K562 (cell line): Measurements from ENCODE around the gene MRPL4. TPM values are rescaled to one million over a fixed set of nuclear protein-coding genes. Genes with fewer than 3 reads are reported as not detected.

Experiments used
- HDAC3 ChIP-seq: fragments of 450-650 bp; IDR thresholded peaks from 2 replicates; pipeline ENCODE4 v1.6.1; 2018; ENCODE audit warnings: borderline replicate concordance, mild to moderate bottlenecking, moderate library complexity; ENCODE audit not compliant: partially characterized antibody
- HDAC6 ChIP-seq: IDR thresholded peaks from 2 replicates; pipeline ENCODE4 v1.6.1; 2012; ENCODE audit warnings: low read depth, mild to moderate bottlenecking, control low read depth, inconsistent platforms, low read length, moderate library complexity
- IFI16 ChIP-seq: fragments of 250-450 bp; sonication (Bioruptor Pico); IDR thresholded peaks from 2 replicates; pipeline ENCODE4 v2.1.2; 2022; ENCODE audit warnings: mild to moderate bottlenecking, inconsistent platforms
- MYBL2 ChIP-seq, 2 experiments: fragments of 450-650 bp in 1 of 2; sonication (generic) in 1 of 2; formaldehyde crosslinking in 1 of 2; IDR thresholded peaks; 2 replicates each; pipeline versions ENCODE4 v1.6.1 to v1.8.1; 2017 to 2022; ENCODE audit warnings: borderline replicate concordance in 1 of 2, inconsistent platforms in 1 of 2, low read depth in 1 of 2, mild to moderate bottlenecking in 1 of 2, missing genetic modification reagents in 1 of 2, moderate library complexity in 1 of 2
- NCOA2 ChIP-seq, 2 experiments: fragments of 450-650 bp; IDR thresholded peaks; 2 replicates each; pipeline ENCODE4 v1.6.1; 2018; ENCODE audit warnings: mild to moderate bottlenecking in 2 of 2, moderate library complexity in 1 of 2; ENCODE audit not compliant: partially characterized antibody in 2 of 2
- RBM34 ChIP-seq: fragments of 200-400 bp; formaldehyde crosslinking; IDR thresholded peaks from 2 replicates; pipeline ENCODE4 v1.6.1; 2018; ENCODE audit warnings: low read length, borderline replicate concordance; ENCODE audit not compliant: insufficient read depth
- SLC30A9 ChIP-seq: fragments of 250-450 bp; sonication (Bioruptor Pico); IDR thresholded peaks from 2 replicates; pipeline ENCODE4 v1.8.0; 2022; ENCODE audit warnings: mild to moderate bottlenecking, moderate library complexity
- STAG1 ChIP-seq: sonication (generic); formaldehyde crosslinking; IDR thresholded peaks from 2 replicates; pipeline ENCODE4 v1.5.0; 2020; ENCODE audit warnings: missing genetic modification reagents, borderline replicate concordance
- TCF7 ChIP-seq: sonication (generic); IDR thresholded peaks from 2 replicates; pipeline ENCODE4 v1.6.1; 2016; ENCODE audit warnings: antibody characterized with exemption, borderline replicate concordance
- polyA plus RNA-seq, 8 experiments: library from polyadenylated mRNA; depleted of rRNA in 4 of 8; stranded (reverse) in 5 of 8; unstranded in 3 of 8; fragments of >200 nt; fragmentation: Nextera tagmentation in 2 of 8; fragmentation: Illumina TruSeq in 1 of 8; extraction: Ambion mirVana in 2 of 8; extraction: Trizol in 1 of 8; gene quantifications; 2 replicates each; pipeline versions ENCODE4 v1.2.1 to v1.2.3, GENCODE V29; 2011 to 2014; ENCODE audit warnings: inconsistent platforms in 1 of 8, missing spikeins in 1 of 8
- total RNA-seq, 7 experiments: library from RNA; depleted of rRNA in 6 of 7; stranded (reverse); fragments of >200 nt in 6 of 7; fragmentation: Illumina TruSeq in 2 of 7; extraction: Trizol in 2 of 7; gene quantifications; 2 replicates each; pipeline versions ENCODE4 v1.2.1 to v1.2.3, GENCODE V29; 2011 to 2021; ENCODE audit warnings: low replicate concordance in 1 of 7
- TF ChIP-seq, protein P1 (sequence below): sonication (generic); IDR thresholded peaks from 2 replicates; pipeline ENCODE4 v1.6.1; 2016
- TF ChIP-seq, protein P2 (sequence below): sonication (generic); formaldehyde crosslinking; IDR thresholded peaks from 2 replicates; pipeline ENCODE4 v1.8.1; 2023; ENCODE audit warnings: missing genetic modification reagents, mild to moderate bottlenecking, borderline replicate concordance
- TF ChIP-seq, protein P3 (sequence below), 2 experiments: IDR thresholded peaks in 1 of 2; conservative IDR thresholded peaks in 1 of 2; 2 replicates each; pipeline ENCODE4 v1.6.1; 2016; ENCODE audit warnings: low read depth in 2 of 2, mild to moderate bottlenecking in 1 of 2, missing compliant biosample characterization in 1 of 2, missing genetic modification characterization in 1 of 2, moderate library complexity in 1 of 2
- TF ChIP-seq, protein P4 (sequence below): fragments of 450-650 bp; formaldehyde crosslinking; IDR thresholded peaks from 2 replicates; pipeline ENCODE4 v1.4.0; 2022; ENCODE audit warnings: mild to moderate bottlenecking, moderate library complexity
- TF ChIP-seq, protein P5 (sequence below): sonication (generic); formaldehyde crosslinking; IDR thresholded peaks from 2 replicates; pipeline ENCODE4 v1.8.0; 2022; ENCODE audit warnings: mild to moderate bottlenecking, missing genetic modification reagents

The MRPL4 gene
- total and polyA plus RNA-seq, 9 of the 15 experiments (the other 6 are each of a cell fraction or from before 2014, with no cell fraction given) = 1.4 to 239 (median 64.9) TPM

DNA sequence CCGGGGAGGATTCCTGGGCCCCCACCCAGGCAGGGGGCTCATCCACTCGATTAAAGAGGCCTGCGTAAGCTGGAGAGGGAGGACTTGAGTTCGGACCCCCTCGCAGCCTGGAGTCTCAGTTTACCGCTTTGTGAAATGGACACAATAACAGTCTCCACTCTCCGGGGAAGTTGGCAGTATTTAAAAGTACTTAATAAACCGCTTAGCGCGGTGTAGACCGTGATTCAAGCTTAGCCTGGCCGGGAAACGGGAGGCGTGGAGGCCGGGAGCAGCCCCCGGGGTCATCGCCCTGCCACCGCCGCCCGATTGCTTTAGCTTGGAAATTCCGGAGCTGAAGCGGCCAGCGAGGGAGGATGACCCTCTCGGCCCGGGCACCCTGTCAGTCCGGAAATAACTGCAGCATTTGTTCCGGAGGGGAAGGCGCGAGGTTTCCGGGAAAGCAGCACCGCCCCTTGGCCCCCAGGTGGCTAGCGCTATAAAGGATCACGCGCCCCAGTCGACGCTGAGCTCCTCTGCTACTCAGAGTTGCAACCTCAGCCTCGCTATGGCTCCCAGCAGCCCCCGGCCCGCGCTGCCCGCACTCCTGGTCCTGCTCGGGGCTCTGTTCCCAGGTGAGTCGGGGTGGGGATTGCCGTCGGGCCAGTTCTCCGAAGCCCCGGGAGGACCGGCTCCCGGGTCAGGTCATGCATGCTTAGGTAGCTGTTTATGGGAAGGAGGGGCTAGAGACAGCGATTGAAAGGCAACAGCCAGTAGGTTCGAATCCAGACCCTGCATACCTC is 18.8 kb downstream of the MRPL4 start, which contains the start of gene ICAM1 (continued):
- TF ChIP-seq NCOA2 (IDR thresholded peaks at IDR 0.05; ENCODE audit: partially characterized antibody in 2 of 2) (no peak), HDAC6 (no peak), STAG1 (no peak), HDAC3 (no peak), MYBL2 (IDR thresholded peaks at IDR 0.05; ENCODE audit: low read depth) (no peak), MYBL2 (CRISPR knock-in tag; IDR thresholded peaks at IDR 0.05; ENCODE audit: borderline replicate concordance) (no peak), IFI16 (CRISPR knock-in tag) (no peak), SLC30A9 (CRISPR knock-in tag) (no peak), TCF7 (no peak), RBM34 (no peak)
- TF ChIP-seq, protein P1, sequence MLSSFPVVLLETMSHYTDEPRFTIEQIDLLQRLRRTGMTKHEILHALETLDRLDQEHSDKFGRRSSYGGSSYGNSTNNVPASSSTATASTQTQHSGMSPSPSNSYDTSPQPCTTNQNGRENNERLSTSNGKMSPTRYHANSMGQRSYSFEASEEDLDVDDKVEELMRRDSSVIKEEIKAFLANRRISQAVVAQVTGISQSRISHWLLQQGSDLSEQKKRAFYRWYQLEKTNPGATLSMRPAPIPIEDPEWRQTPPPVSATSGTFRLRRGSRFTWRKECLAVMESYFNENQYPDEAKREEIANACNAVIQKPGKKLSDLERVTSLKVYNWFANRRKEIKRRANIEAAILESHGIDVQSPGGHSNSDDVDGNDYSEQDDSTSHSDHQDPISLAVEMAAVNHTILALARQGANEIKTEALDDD = no peak
- TF ChIP-seq, protein P2, sequence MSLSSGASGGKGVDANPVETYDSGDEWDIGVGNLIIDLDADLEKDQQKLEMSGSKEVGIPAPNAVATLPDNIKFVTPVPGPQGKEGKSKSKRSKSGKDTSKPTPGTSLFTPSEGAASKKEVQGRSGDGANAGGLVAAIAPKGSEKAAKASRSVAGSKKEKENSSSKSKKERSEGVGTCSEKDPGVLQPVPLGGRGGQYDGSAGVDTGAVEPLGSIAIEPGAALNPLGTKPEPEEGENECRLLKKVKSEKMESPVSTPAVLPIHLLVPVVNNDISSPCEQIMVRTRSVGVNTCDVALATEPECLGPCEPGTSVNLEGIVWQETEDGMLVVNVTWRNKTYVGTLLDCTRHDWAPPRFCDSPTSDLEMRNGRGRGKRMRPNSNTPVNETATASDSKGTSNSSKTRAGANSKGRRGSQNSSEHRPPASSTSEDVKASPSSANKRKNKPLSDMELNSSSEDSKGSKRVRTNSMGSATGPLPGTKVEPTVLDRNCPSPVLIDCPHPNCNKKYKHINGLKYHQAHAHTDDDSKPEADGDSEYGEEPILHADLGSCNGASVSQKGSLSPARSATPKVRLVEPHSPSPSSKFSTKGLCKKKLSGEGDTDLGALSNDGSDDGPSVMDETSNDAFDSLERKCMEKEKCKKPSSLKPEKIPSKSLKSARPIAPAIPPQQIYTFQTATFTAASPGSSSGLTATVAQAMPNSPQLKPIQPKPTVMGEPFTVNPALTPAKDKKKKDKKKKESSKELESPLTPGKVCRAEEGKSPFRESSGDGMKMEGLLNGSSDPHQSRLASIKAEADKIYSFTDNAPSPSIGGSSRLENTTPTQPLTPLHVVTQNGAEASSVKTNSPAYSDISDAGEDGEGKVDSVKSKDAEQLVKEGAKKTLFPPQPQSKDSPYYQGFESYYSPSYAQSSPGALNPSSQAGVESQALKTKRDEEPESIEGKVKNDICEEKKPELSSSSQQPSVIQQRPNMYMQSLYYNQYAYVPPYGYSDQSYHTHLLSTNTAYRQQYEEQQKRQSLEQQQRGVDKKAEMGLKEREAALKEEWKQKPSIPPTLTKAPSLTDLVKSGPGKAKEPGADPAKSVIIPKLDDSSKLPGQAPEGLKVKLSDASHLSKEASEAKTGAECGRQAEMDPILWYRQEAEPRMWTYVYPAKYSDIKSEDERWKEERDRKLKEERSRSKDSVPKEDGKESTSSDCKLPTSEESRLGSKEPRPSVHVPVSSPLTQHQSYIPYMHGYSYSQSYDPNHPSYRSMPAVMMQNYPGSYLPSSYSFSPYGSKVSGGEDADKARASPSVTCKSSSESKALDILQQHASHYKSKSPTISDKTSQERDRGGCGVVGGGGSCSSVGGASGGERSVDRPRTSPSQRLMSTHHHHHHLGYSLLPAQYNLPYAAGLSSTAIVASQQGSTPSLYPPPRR (CRISPR knock-in tag) = no peak
- TF ChIP-seq, protein P3, sequence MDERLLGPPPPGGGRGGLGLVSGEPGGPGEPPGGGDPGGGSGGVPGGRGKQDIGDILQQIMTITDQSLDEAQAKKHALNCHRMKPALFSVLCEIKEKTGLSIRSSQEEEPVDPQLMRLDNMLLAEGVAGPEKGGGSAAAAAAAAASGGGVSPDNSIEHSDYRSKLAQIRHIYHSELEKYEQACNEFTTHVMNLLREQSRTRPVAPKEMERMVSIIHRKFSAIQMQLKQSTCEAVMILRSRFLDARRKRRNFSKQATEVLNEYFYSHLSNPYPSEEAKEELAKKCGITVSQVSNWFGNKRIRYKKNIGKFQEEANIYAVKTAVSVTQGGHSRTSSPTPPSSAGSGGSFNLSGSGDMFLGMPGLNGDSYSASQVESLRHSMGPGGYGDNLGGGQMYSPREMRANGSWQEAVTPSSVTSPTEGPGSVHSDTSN (CRISPR knock-in tag; IDR thresholded peaks at IDR 0.05; ENCODE audit: low read depth) = no peak
- TF ChIP-seq, protein P3 (tag; conservative IDR thresholded peaks at IDR 0.05; ENCODE audit: low read depth) = no peak
- TF ChIP-seq, protein P4, sequence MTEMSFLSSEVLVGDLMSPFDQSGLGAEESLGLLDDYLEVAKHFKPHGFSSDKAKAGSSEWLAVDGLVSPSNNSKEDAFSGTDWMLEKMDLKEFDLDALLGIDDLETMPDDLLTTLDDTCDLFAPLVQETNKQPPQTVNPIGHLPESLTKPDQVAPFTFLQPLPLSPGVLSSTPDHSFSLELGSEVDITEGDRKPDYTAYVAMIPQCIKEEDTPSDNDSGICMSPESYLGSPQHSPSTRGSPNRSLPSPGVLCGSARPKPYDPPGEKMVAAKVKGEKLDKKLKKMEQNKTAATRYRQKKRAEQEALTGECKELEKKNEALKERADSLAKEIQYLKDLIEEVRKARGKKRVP (CRISPR knock-in tag) = no peak
- TF ChIP-seq, protein P5, sequence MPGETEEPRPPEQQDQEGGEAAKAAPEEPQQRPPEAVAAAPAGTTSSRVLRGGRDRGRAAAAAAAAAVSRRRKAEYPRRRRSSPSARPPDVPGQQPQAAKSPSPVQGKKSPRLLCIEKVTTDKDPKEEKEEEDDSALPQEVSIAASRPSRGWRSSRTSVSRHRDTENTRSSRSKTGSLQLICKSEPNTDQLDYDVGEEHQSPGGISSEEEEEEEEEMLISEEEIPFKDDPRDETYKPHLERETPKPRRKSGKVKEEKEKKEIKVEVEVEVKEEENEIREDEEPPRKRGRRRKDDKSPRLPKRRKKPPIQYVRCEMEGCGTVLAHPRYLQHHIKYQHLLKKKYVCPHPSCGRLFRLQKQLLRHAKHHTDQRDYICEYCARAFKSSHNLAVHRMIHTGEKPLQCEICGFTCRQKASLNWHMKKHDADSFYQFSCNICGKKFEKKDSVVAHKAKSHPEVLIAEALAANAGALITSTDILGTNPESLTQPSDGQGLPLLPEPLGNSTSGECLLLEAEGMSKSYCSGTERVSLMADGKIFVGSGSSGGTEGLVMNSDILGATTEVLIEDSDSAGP (CRISPR knock-in tag) = no peak
